HL-60 (cell line): ENCODE results near the gene LIMS2.

Experiments used
- DNase-seq, 2 experiments: peaks; one replicate each; pipeline ENCODE4 v3.0.0-alpha.2; 2010 to 2020; ENCODE audit warnings: low read depth in 1 of 2, low spot score in 1 of 2
- H3K27ac ChIP-seq: fragments of 250-450 bp; sonication (Bioruptor Pico); replicated peaks from 2 replicates; pipeline ENCODE4 v1.5.1; 2020; ENCODE audit warnings: mild to moderate bottlenecking, moderate library complexity
- H3K27me3 ChIP-seq: fragments of 250-450 bp; sonication (Bioruptor Pico); 2 replicates; pipeline ENCODE4 v1.5.1; 2021; ENCODE audit warnings: mild to moderate bottlenecking, moderate library complexity; ENCODE audit not compliant: insufficient read depth, poor library complexity, severe bottlenecking
- H3K4me3 ChIP-seq: replicated peaks from 2 replicates; pipeline ENCODE4 v1.5.1; 2011; ENCODE audit warnings: mild to moderate bottlenecking, control low read depth, low read length; ENCODE audit not compliant: insufficient read depth
- CTCF ChIP-seq: IDR thresholded peaks from one replicate; pipeline ENCODE4 v1.5.1; 2011; ENCODE audit warnings: low read length, control low read depth, inconsistent platforms; ENCODE audit not compliant: insufficient read depth
- GABPA ChIP-seq: IDR thresholded peaks from 2 replicates; pipeline ENCODE4 v1.6.1; 2012; ENCODE audit warnings: low read depth
- POLR2AphosphoS5 ChIP-seq: IDR thresholded peaks from 2 replicates; pipeline ENCODE4 v1.6.1; 2012; ENCODE audit warnings: low read depth
- REST ChIP-seq: IDR thresholded peaks from 2 replicates; pipeline ENCODE4 v1.6.1; 2012; ENCODE audit warnings: low read depth; ENCODE audit not compliant: insufficient replicate concordance
- SPI1 ChIP-seq: IDR thresholded peaks from 2 replicates; pipeline ENCODE4 v1.6.1; 2012; ENCODE audit warnings: low read depth, mild to moderate bottlenecking, borderline replicate concordance

LIMS2 gene

GRCh38 chr2:127690696-127691095 lies 15.4 kb upstream of the LIMS2 start:
- DNase-seq, result no peak
- no peak for TF ChIP-seq REST
- no peak for TF ChIP-seq POLR2AphosphoS5
- no peak for TF ChIP-seq CTCF
- TF ChIP-seq SPI1, result no peak
- TF ChIP-seq GABPA, result no peak

GRCh38 chr2:127688405-127688804 lies 13.1 kb upstream of the LIMS2 start:
- H3K4me3 ChIP-seq, result no peak overlapping the region
- TF ChIP-seq REST (no peak), SPI1 (no peak), POLR2AphosphoS5 (no peak), GABPA (no peak), CTCF (no peak)
- H3K27me3 ChIP-seq, result peaks cover 2% of the 10 kb centered on the region
- no peak for DNase-seq
- no peak overlapping the region for H3K27ac ChIP-seq

More at GRCh38 chr2:127690696-127691095, 15.4 kb upstream of the LIMS2 start:
- Histone ChIP-seq H3K4me3 (no peak overlapping the region), H3K27me3 (peaks cover 2% of the 10 kb centered on the region), H3K27ac (no peak overlapping the region)

GRCh38 chr2:127685410-127686080 lies 10.2 kb upstream of the LIMS2 start:
- H3K4me3 ChIP-seq, result no peak overlapping the region
- no peak for TF ChIP-seq GABPA
- no peak for TF ChIP-seq REST
- no peak for TF ChIP-seq POLR2AphosphoS5
- TF ChIP-seq SPI1, result no peak

More at GRCh38 chr2:127685410-127686080, 10.2 kb upstream of the LIMS2 start:
- H3K27me3 ChIP-seq, result peaks cover 2% of the 10 kb centered on the region
- no peak overlapping the region for H3K27ac ChIP-seq
- no peak for DNase-seq
